ENCODE results near the gene ZBTB20.

The ZBTB20 gene

GRCh38 chr3:114351123-114351821 is 795.8 kb downstream of the ZBTB20 start:
- DNase-seq: no peak

- no peak for DNase-seq
Observed at GRCh38 chr3:114350690-114351089, 796.4 kb downstream of the ZBTB20 start.

- no peak for DNase-seq
Observed at GRCh38 chr3:114350271-114350670, 796.8 kb downstream of the ZBTB20 start.

GRCh38 chr3:114344492-114344891 is 802.6 kb downstream of the ZBTB20 start:
- no peak for DNase-seq

- DNase-seq: no peak
Observed at GRCh38 chr3:114338651-114339357, 808.3 kb downstream of the ZBTB20 start.

GRCh38 chr3:114336857-114337256 is 810.2 kb downstream of the ZBTB20 start:
- DNase-seq: no peak

- peak; percentile 21 for DNase-seq
Observed at GRCh38 chr3:114336122-114336697, 810.9 kb downstream of the ZBTB20 start.

- no peak for DNase-seq
Observed at GRCh38 chr3:114333923-114334240, 813.2 kb downstream of the ZBTB20 start.

- DNase-seq: no peak
Observed at GRCh38 chr3:114333180-114333922, 813.7 kb downstream of the ZBTB20 start.

GRCh38 chr3:114332342-114333179 is 814.5 kb downstream of the ZBTB20 start:
- no peak for DNase-seq

- no peak for DNase-seq
Observed at GRCh38 chr3:114331710-114332109, 815.4 kb downstream of the ZBTB20 start.

- no peak for DNase-seq
Observed at GRCh38 chr3:114331007-114331406, 816.1 kb downstream of the ZBTB20 start.

- no peak for DNase-seq
Observed at GRCh38 chr3:114329823-114330222, 817.3 kb downstream of the ZBTB20 start.

GRCh38 chr3:114328345-114328744 is 818.7 kb downstream of the ZBTB20 start:
- no peak for DNase-seq

- DNase-seq: no peak
Observed at GRCh38 chr3:114327665-114328064, 819.4 kb downstream of the ZBTB20 start.

GRCh38 chr3:114323546-114324254 is 823.4 kb downstream of the ZBTB20 start:
- DNase-seq: no peak

GRCh38 chr3:114320246-114320645 is 826.8 kb downstream of the ZBTB20 start:
- no peak for DNase-seq

GRCh38 chr3:114319453-114319852 is 827.6 kb downstream of the ZBTB20 start:
- no peak for DNase-seq

GRCh38 chr3:114318295-114318694 is 828.8 kb downstream of the ZBTB20 start:
- no peak for DNase-seq

- DNase-seq: no peak
Observed at GRCh38 chr3:114314282-114314681, 832.8 kb downstream of the ZBTB20 start.

- no peak for DNase-seq
Observed at GRCh38 chr3:114313426-114313825, 833.7 kb downstream of the ZBTB20 start.

- no peak for DNase-seq
Observed at GRCh38 chr3:114310695-114311094, 836.4 kb downstream of the ZBTB20 start.
